OCI-LY3 (cell line): ENCODE data around the gene EPN1.

Experiments
- H2AFZ ChIP-seq: fragments of 200-600, 300-600 bp; shearing (Covaris generic); 2 replicates; pipeline ENCODE4 v1.6.0; 2014; ENCODE audit warnings: antibody characterized with exemption, low read depth, low read length
- H3K27ac ChIP-seq: fragments of 200-600, 300-600 bp; sonication (generic); 2 replicates; pipeline ENCODE4 v1.5.1; 2014; ENCODE audit warnings: mild to moderate bottlenecking, low read length, moderate library complexity, mixed read lengths
- H3K27me3 ChIP-seq: fragments of 200-600, 300-600 bp; sonication (generic); 2 replicates; pipeline ENCODE4 v1.6.1; 2014; ENCODE audit warnings: low read depth, low read length, mixed read lengths
- H3K36me3 ChIP-seq: fragments of 200-600, 300-600 bp; sonication (generic); replicated peaks from 2 replicates; pipeline ENCODE3; 2014; ENCODE audit warnings: low read depth, low read length, mixed read lengths
- H3K4me1 ChIP-seq: fragments of 300-600, 200-600 bp; sonication (generic); 2 replicates; pipeline ENCODE4 v1.6.1; 2014; ENCODE audit warnings: low read length, mixed read lengths
- H3K4me2 ChIP-seq: fragments of 200-600, 300-600 bp; sonication (generic); 2 replicates; pipeline ENCODE4 v1.6.1; 2014; ENCODE audit warnings: low read length, mixed read lengths
- H3K4me3 ChIP-seq: fragments of 300-600, 200-600 bp; sonication (generic); 2 replicates; pipeline ENCODE4 v1.5.1; 2014; ENCODE audit warnings: antibody characterized with exemption, mild to moderate bottlenecking, low read length, moderate library complexity
- H3K79me2 ChIP-seq: fragments of 300-600, 200-600 bp; shearing (Covaris generic); 2 replicates; pipeline ENCODE4 v1.6.1; 2014; ENCODE audit warnings: mild to moderate bottlenecking, low read length, mixed read lengths
- H3K9ac ChIP-seq: fragments of 300-600, 200-600 bp; shearing (Covaris generic); 2 replicates; pipeline ENCODE4 v1.6.0; 2014; ENCODE audit warnings: mild to moderate bottlenecking, low read length, moderate library complexity
- H3K9me3 ChIP-seq: fragments of 200-600, 300-600 bp; shearing (Covaris generic); 2 replicates; pipeline ENCODE4 v1.6.1; 2014; ENCODE audit warnings: low read length, mixed read lengths; ENCODE audit not compliant: insufficient read depth
- H4K20me1 ChIP-seq: fragments of 200-600, 300-600 bp; sonication (generic); 2 replicates; pipeline ENCODE4 v1.6.1; 2016; ENCODE audit warnings: low read length, mixed read lengths; ENCODE audit not compliant: insufficient read depth
- EZH2phosphoT487 ChIP-seq: fragments of 200-600 bp; shearing (Covaris generic); IDR thresholded peaks from 2 replicates; pipeline ENCODE4 v1.6.1; 2018; ENCODE audit warnings: antibody characterized with exemption, mixed run types, low read depth
- TF ChIP-seq, protein P1 (sequence below): fragments of 200-600, 300-600 bp; sonication (generic); IDR thresholded peaks from 2 replicates; pipeline ENCODE4 v1.5.1; 2014; ENCODE audit warnings: antibody characterized with exemption, low read length, low read depth

EPN1 gene

DNA sequence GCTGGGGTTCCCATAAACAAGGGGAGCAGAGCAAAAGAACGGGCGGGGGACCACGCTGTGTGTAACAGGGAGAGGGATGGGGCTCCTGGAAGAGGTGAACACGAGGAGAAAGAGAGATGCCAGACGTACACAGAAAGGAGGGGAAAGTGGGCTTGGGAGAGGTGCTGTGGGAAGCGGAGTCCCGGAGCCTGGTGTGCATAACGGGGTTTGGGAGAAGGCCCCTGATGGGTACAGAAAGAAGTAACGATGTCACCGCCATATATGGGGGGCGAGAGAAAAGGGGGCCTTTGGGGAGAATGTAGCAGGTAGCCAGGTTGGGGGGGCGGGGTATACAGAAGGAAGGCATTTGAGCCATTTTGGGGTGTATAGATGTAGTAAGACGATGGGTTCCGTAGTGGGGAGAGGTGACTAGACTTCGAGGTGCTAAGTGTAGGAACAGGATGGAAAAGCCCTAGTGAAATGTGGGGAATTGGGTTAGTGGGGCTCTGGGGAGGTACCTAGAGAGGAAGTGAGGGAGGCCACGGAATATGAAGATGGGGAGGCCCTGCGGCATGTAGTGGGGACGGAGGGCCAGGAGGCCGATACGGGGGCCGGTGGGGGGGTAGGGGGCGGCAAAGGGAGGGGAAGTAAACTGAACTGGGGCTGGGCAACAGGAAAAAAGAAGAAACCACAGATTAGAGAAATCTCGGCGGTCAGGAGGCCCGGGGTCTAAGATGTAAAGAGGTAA lies 33.4 kb upstream of the EPN1 start:
- peaks cover 85% of the 10 kb centered on the region for H3K79me2 ChIP-seq
- H3K36me3 ChIP-seq: peaks cover 13% of the 10 kb centered on the region
- peaks cover 24% of the 10 kb centered on the region for H3K4me1 ChIP-seq
- no peaks in the 10 kb centered on the region for H3K27me3 ChIP-seq
- peak overlapping the region; percentile 84 for H3K4me2 ChIP-seq
- TF ChIP-seq EZH2phosphoT487: no peak
- TF ChIP-seq, protein P1, sequence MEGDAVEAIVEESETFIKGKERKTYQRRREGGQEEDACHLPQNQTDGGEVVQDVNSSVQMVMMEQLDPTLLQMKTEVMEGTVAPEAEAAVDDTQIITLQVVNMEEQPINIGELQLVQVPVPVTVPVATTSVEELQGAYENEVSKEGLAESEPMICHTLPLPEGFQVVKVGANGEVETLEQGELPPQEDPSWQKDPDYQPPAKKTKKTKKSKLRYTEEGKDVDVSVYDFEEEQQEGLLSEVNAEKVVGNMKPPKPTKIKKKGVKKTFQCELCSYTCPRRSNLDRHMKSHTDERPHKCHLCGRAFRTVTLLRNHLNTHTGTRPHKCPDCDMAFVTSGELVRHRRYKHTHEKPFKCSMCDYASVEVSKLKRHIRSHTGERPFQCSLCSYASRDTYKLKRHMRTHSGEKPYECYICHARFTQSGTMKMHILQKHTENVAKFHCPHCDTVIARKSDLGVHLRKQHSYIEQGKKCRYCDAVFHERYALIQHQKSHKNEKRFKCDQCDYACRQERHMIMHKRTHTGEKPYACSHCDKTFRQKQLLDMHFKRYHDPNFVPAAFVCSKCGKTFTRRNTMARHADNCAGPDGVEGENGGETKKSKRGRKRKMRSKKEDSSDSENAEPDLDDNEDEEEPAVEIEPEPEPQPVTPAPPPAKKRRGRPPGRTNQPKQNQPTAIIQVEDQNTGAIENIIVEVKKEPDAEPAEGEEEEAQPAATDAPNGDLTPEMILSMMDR: no peak
- no peaks in the 10 kb centered on the region for H4K20me1 ChIP-seq
- H3K9me3 ChIP-seq: no peaks in the 10 kb centered on the region
- peak overlapping the region; percentile 84 for H3K27ac ChIP-seq
- no peak overlapping the region for H2AFZ ChIP-seq
- peak overlapping the region; percentile 86 for H3K4me3 ChIP-seq
- H3K9ac ChIP-seq: peak overlapping the region; percentile 92

DNA sequence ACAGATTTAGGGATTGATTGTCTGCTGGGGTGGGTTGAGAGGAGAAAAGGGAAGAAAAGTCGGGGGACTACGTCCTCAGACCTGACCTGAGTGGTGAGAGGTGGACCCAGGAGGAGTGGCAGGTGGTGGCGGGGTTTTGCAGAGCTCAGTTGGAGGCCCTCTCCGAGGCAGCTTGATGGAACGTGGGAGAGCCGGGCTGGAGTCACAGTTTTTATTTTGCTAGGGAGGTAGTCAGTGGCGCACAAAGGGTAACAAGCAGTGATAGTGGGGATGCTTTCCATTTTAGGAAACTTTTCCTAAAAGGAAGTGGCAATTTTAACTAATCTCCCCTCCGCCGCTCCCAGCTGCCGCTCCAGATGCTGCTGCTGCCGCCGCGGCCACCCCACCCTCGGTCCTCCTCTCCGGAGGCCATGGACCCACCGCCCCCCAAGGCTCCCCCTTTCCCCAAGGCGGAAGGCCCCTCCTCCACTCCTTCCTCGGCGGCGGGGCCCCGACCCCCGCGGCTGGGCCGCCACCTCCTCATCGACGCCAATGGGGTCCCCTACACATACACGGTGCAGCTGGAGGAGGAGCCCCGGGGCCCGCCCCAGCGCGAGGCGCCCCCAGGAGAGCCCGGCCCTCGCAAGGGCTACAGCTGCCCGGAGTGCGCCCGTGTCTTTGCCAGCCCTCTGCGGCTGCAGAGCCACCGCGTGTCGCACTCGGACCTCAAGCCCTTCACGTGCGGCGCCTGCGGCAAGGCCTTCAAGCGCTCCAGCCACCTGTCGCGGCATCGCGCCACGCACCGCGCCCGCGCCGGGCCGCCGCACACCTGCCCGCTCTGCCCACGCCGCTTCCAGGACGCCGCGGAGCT lies 32.6 kb upstream of the EPN1 start:
- Histone ChIP-seq H3K27ac (peak overlapping the region; percentile 84), H3K4me1 (peaks cover 28% of the 10 kb centered on the region), H3K79me2 (peaks cover 84% of the 10 kb centered on the region)

DNA sequence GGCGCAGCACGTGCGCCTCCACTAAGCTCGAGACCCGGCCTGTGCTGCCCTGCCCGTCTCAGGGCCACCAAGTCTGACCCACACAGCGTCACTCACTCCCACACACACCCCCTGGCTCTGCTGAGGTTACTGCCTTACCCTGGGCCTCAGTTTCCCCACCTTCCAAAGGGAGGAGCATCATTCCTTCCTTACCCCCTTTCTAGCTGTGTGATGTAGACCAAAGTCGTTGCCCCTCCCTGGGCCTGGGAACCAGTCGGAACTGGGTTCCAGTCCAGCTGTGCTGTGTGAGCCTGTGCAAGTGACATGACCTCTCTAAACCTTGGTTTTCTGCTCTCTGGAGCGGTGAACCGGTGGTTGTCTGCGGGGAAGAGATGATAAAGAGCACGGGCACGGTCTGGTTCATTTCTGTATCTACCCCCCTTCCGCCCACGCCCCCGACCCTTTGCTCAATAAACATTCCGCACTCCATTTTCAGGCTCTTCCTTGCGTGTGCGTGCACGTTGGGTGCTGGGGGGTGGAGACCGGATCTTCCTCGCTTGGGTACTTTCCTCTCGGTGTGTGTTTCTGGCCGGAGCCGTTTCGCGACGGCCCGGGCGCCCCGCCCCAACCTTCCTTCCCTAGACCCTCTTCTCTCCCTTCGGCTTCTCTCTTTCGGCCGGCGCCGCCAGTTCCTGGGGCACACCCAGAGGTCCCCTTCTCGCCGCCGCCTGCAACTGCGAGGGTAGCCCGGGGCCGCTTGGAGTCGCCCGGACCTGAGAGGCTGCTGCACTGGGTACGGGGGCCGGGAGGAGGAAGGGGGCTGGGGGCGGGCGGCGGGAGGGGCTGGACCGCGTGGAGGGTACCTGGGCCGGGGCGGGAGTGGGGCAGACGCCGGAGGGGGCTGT lies 31.8 kb upstream of the EPN1 start, which contains the start of gene ZNF581:
Gene ZNF581, plus strand, starts transcription at position 647 of the 884 bp plus-strand sequence. CDS start 923 bp downstream, outside the sequence.
- peak within 1 kb of the TSS; percentile 84 for H3K4me2 ChIP-seq
- peaks cover 13% of the 10 kb centered on the region for H3K36me3 ChIP-seq
- H3K4me3 ChIP-seq: peak within 1 kb of the TSS; percentile 86
- no peak for TF ChIP-seq EZH2phosphoT487
- TF ChIP-seq, protein P1: no peak
- peak within 1 kb of the TSS; percentile 84 for H3K27ac ChIP-seq
- H3K79me2 ChIP-seq: peaks cover 81% of the 10 kb centered on the region
- H3K27me3 ChIP-seq: no peaks in the 10 kb centered on the region
- H2AFZ ChIP-seq: no peak within 1 kb of the TSS
- H4K20me1 ChIP-seq: no peaks in the 10 kb centered on the region
- peaks cover 32% of the 10 kb centered on the region for H3K4me1 ChIP-seq
- H3K9ac ChIP-seq: peak within 1 kb of the TSS; percentile 92
- H3K9me3 ChIP-seq: no peaks in the 10 kb centered on the region

More for the DNA sequence above, 32.6 kb upstream of the EPN1 start:
- Histone ChIP-seq H3K4me3 (peak overlapping the region; percentile 86), H4K20me1 (no peaks in the 10 kb centered on the region), H3K27me3 (no peaks in the 10 kb centered on the region), H3K4me2 (peak overlapping the region; percentile 84), H3K9ac (peak overlapping the region; percentile 92), H2AFZ (no peak overlapping the region), H3K9me3 (no peaks in the 10 kb centered on the region), H3K36me3 (peaks cover 13% of the 10 kb centered on the region)
- no peak for TF ChIP-seq EZH2phosphoT487
- TF ChIP-seq, protein P1: no peak
